Measurements from ENCODE around the gene STAT1.

STAT1 gene

GRCh38 chr2:191030521-191031154 is 16.7 kb upstream of the STAT1 start:
- DNase-seq, result no peak

- no peak for DNase-seq
Measured at GRCh38 chr2:191029280-191029950, 15.4 kb upstream of the STAT1 start.

GRCh38 chr2:191026377-191026776 is 12.4 kb upstream of the STAT1 start:
- DNase-seq, result no peak

GRCh38 chr2:191025135-191025534 is 11.2 kb upstream of the STAT1 start:
- DNase-seq, result no peak

GRCh38 chr2:191023235-191023679 is 9.3 kb upstream of the STAT1 start:
- no peak for DNase-seq

GRCh38 chr2:191020742-191021381 is 6.9 kb upstream of the STAT1 start:
- peak; percentile 49 for DNase-seq

GRCh38 chr2:191020221-191020741 is 6.3 kb upstream of the STAT1 start:
- peak; percentile 95 for DNase-seq

GRCh38 chr2:191019376-191019775 is 5.4 kb upstream of the STAT1 start:
- no peak for DNase-seq

- no peak for DNase-seq
Measured at GRCh38 chr2:191018643-191019119, 4.7 kb upstream of the STAT1 start.

- DNase-seq, result no peak
Measured at GRCh38 chr2:191018048-191018447, 4.1 kb upstream of the STAT1 start.

- no peak for DNase-seq
Measured at GRCh38 chr2:191015831-191016230, 1.9 kb upstream of the STAT1 start.

GRCh38 chr2:191015239-191015638 is 1.3 kb upstream of the STAT1 start:
- DNase-seq, result no peak

- no peak for DNase-seq
Measured at GRCh38 chr2:191014653-191015020, 666 bp upstream of the STAT1 start.

- DNase-seq, result no peak
Measured at GRCh38 chr2:191013682-191013931, 364 bp downstream of the STAT1 start.

GRCh38 chr2:191012845-191013681 is 908 bp downstream of the STAT1 start:
- DNase-seq, result no peak

- no peak for DNase-seq
Measured at GRCh38 chr2:191012346-191012745, 1.6 kb downstream of the STAT1 start.

GRCh38 chr2:191010887-191011885 is 2.8 kb downstream of the STAT1 start:
- no peak for DNase-seq

- no peak for DNase-seq
Measured at GRCh38 chr2:191009541-191010374, 4.2 kb downstream of the STAT1 start.

GRCh38 chr2:191008286-191008685 is 5.7 kb downstream of the STAT1 start:
- no peak for DNase-seq

- no peak for DNase-seq
Measured at GRCh38 chr2:191006997-191007783, 6.8 kb downstream of the STAT1 start.
